CD4-positive, alpha-beta T cell treated with Interleukin-17A for 4 hours (primary cell): ENCODE results near the gene CHTF18.
"Not testable (repeated sequence)": the region's sequence is repeated elsewhere in the genome, so short reads cannot be mapped to it uniquely, and the experiment has no call there.

Source experiments
- DNase-seq: peaks from one replicate; pipeline ENCODE4 v3.0.0-alpha.2; 2020; ENCODE audit warnings: mixed read lengths

Gene CHTF18

DNA sequence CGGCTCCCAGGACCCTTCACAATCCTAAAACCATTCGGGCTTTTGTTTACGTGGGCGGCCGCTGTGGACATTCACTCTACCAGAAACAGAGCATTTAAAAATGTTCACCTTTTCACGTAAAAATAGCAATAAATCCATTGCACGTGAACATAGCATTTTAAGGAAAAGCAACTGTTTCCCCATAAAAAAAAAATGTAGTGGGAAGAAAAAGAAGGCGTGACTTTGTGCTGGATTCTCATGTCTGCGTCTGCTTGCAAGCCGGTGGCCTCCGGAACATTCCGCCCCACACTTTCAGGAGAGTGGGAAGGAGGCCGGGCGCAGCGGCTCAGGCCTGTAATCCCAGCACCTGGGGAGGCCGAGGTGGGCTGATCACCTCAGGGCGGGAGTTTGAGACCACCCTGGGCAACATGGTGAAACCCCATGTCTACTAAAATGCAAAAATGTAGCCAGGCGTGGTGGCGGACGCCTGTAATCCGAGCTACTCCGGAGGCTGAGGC lies 25.5 kb downstream of the CHTF18 start:
- no peak for DNase-seq

DNA sequence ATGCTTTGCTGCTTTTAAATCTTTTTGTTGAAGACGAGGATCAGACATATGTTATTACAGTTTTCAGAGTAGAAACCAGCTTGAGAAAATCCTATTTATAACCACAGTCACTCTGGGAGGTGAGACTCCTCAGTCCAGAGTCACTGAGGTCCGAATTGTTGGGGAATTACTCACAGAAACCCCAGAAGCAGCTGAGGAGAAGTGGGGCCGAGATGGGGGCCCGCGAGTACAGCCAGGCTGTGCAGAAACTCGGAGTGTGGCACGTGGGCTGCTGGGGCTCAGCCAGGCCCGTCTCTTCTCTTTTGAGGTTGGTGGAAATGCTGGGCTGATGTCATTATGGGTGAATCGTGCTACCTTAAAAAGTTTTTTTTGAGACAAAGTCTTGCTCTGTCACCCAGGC lies 26.6 kb downstream of the CHTF18 start:
- DNase-seq, result no peak

DNA sequence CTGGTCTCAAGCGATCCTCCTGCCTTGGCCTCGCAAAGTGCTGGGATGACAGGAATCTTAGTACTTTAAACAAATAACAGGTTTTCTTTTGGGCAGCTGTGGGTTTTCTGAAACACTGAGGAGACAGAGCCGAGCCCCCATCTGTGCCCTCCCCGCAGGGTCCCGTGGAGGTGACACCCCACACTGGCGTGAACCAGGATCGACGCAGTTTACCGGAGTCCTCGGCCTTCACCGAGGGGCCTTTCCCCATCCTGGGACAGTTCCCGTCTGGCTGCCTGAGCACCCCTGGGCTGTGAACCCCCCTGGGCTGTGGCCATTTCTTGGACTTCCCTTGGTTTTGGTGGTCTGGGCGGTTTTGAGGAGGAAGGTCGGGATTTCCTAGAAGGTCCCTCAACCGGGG lies 27.4 kb downstream of the CHTF18 start:
- no peak for DNase-seq

DNA sequence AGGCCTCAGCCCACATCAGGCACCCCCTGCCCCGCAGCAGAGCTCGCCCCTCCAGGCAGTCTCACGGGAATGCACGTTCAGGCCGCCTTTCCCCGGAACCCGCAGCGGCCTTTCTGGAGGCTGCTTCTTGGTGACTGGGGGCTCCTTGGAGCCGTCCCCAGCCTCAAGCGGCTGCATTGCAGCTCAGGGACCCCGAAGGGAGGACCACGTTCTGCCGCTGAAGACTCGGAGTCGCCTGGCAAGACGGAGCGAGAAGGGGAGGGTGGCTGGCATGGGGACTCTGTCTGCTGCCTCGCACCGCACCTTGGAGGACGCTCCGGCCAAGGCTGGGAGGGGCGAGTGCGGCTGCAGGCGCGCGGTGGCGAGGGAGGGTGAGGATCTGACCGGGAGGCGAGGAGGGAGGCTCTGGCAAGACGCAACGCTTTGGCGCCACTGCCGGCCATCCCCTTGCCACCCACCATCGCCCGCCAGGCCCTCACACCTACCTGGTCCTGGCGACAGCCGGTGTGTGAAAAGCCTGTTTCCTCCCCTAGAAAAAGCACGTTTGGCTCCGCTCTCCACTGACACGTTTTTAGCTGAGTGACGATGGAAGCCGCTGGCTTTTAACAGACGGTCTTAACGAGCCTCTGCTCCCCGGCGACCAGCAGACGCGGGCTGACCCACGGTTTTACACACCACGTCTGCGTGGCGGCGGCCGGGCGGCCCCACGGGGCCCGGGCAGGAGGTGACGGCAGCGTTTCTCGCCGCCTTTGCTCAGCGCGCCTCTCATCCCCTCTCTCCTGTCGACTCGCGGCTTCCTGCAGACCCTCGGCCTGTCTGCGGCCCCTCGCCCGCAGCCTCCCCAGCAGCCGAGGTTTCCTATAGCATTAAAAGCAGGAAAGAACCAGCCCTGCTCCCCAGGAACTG lies 28.8 kb downstream of the CHTF18 start:
- no peak for DNase-seq

DNA sequence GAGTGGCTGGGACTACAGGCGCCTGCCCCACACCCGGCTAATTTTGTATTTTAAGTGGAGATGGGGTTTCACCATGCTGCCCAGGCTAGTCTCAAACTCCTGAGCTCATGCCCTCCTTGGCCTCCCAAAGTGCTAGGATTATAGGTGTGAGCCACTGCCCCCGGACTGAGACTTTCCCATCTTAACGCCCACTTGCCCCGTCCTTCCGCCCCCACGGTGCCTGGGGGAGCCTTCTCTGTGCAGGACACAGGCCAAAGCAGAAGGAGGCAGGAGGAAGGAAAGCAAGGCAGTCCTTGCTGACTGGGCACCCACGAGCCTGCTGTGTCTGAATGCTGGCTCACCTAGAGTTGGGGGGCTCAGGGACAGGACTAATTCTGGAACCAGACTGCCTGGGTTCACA lies 29.7 kb downstream of the CHTF18 start:
- DNase-seq, result no peak

DNA sequence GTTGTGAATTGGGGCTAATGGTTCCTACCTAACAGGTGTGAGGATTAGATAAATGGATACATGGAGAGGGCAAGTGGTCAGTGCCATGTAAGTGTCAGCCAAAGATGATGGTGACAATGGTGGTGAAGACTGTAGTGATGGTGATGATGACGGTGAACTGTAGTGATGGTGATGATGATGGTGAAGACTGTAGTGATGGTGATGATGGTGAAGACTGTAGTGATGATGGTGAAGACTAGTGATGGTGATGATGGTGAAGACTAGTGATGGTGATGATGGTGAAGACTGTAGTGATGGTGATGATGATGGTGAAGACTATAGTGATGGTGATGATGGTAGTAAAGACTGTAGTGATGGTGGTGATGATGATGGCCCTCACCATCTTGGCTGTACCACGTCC lies 30.2 kb downstream of the CHTF18 start:
- no peak for DNase-seq

DNA sequence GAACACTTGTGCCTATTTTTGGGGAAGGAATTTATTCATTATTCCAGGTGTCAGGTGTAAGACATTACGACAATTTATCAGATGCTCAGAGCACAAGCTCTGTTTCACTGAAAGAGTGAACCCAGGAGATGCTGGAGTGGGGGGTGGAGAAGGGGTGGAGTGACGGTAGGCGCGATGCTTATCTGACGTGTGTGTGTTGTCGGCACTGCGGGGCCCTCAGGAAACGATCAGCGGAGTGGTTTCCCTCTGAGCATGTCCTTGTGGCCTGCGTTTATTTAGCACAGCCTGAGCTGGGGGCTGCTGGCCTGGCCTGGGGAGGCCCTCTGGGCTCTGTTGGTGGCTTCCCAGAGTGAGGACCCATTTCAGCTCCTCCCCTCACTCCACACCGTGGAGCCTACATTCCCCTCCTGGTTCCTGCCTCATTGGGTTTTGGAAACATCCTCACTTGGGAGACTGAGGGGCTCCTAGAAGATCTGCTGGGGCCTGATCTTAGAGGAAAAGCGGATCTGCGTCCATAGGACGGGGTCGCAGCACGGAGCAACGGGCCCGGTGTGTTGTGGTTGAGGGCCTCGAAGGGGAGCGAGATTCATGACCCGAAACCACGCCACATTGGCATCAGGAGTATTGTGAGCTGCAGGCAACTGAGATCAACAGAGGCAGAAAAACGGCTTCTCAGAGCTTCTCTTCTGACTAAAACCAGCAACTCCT lies 31.1 kb downstream of the CHTF18 start:
- DNase-seq, result peak; percentile 38

DNA sequence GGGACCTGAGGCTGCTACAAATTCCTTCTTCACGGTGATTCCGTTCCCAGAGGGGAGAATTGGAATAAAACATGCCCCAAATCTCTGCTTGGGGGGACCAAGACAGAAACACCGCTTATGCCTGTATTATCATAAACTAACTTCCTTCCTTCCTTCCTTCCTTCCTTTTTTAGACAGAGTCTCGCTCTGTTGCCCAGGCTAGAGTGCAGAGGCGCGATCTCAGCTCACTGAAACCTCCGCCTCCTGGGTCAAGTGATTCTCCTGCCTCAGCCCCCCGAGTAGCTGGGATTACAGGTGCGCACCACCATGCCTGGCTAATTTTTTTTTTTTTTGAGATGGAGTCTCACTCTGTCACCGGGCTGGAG lies 31.6 kb downstream of the CHTF18 start:
- DNase-seq, result not testable (repeated sequence)

DNA sequence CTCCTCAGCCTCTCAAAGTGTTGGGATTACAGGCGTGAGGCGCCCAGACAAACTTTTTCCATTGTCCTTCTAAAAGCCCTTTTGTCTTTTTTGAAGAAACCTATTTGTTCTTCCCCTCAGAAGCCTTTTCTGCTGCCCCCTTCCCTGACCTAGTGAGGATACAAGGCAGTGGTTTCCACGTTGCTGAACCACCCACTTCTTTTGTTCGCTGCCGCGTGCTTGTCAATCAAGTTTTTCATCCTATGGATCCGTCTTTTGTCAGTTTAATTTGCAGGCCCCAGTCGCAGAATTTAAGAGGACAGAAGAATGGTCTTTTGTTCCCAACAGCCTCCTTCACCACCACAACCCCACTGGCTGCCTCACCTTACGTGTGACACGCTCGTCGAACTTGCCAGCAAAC lies 32.3 kb downstream of the CHTF18 start:
- no peak for DNase-seq

DNA sequence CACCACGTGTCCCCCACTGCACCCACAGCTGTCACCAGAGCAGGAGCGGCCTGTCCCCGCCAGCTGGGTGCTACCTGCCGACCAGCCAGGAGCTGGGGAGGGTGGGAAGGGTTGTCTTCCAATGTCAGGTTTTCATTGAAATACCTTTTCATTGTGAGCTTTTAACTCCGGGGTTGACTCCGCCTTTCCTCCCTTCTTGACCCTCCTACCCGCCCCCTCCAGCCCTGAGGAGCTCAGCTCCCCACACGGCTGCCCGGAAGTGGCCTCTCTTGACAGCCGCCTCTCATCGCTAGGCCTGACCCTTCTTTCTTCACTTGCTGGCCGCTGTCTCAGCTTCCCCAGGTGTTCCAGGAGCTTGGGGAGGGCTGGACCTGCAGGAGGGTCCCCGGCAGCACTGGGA lies 33.3 kb downstream of the CHTF18 start:
- no peak for DNase-seq

DNA sequence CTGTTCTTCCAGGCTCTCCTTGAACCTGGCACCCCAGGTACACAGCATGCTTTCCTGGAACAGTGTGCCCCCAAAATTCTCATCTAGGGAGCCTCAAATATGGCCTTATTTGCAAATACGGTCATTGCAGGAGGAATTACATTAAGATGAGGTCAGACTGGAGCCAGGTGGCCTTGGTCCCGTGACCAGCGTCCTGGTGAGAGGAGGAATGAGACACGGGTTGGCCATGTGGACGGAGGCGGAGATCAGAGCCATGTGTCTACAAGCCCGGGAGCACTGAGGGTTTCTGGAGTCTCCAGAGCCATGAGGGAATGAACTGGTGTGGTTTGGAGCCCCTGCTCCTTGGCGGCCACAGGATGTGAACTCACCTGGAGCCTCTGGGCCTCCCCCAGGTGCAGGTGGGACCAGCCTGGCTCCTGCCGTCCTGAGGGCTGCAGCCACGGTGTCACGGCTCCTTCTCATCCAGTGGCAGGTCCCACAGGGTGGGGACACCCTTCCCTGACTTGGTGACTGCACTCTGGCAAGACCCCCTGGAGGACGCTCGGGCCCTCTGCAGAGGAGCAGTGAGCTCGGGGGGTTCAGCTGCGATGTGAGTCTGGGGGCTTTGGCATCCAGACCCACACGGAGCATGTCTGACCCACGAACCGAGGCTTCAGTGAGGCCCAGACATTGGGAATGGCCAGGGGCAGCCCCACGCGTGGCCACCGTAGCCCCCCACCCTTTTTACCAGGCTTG lies 33.9 kb downstream of the CHTF18 start:
- DNase-seq, result no peak

DNA sequence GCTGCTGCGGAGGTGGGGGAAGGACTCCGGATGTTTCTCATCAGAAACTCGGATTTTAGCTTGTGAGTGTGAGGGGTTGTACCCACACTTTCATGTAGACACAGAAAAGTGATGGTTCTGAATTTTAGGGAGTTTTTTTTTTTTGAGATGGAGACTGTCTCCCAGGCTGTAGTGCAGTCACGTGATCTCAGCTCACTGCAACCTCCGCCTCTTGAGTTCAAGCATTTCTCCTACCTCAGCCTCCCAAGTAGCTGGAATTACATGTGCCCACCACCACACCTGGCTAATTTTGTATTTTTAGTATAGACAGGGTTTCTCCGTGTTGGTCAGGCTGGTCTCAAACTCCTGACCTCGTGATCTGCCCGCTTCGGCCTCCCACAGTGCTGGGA lies 34.5 kb downstream of the CHTF18 start:
- no peak for DNase-seq

DNA sequence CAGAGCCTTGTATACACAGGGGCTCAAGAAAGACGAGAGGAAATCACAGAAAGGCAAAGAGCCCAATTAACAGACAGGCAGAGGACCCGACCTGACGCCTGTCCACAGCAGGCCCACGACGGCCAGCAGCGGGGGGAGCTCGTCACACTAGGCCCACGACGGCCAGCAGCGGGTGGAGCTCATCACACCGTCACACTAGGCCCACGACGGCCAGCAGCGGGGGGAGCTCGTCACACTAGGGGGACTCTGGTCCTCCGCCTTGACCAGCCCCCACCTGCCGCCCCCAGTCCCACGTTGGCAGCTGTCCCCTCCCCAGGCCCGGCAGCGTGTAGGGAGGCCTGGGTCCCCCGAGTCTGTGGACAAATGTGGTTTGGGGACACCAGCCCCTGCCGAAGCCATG lies 35.8 kb downstream of the CHTF18 start:
- DNase-seq, result no peak

DNA sequence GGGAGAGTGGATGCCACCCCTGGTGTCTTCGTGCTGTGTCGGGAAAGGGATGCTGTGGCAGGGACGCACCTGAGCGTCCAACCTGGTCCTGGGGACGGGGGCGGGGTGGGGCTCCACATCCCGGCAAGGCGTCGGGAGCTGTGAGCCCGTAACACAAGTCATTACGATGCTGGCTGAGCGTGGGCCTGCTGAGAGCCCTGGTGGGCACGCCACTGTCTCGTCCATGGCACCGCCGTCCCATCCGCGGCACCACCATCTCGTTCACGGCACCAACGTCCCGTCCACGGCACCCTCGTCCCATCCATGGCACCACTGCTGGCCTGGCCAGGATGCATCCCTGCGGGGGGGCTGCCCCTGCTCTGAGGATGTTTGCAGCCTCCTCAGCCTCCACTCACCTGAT lies 36.2 kb downstream of the CHTF18 start:
- DNase-seq, result no peak

DNA sequence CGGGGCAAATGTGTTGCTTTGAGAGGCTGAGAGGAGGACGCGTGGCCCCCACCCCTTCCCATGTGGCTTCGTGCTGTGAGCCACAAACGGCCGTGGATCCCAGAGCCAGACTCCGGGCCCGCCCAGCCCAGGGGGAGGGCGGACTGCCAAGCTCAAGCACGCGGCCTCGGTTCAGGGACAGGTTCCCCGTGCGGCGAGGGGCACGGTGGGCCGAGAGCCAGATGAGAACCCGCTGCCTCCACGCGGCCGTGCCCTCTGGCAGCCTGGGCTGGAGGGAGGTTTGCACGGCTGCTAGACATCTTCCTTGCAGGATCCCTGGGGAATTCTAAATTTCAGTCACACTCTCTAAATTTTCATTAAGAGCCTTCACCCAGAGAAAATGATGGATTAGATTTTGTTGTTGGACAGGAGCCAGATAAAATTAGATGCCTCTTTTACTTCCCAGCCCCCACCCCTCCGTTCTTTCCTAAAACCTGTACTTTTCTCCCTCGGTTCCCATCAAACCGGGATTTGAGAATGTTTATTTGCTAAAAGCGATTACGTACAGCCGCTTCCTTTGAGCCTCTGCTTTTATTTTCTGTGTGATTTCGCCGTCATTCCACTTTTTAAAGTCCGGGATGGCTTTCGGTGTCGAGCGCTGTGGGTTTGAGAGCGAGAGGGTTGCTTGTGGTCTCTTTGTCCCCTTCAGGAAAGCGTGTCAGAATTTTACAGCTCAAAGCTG lies 37.1 kb downstream of the CHTF18 start:
- no peak for DNase-seq

DNA sequence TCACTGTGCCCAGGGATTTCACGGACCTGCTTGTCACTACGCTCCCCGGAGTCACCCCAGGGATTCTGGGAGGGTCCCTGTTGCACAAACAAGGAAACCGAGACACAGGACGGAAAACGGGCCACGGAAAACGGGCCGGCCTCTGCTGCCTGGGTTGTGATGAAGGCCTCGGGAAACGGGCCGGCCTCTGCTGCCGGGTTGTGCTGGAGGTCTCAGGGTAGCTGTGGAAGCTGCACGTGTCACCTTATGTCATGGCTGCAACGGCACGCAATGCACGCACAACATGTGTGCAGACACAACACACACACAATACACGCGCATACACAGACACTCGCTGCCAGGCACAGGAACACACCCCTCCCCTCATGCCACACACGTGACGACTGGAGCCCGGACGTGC lies 39.1 kb downstream of the CHTF18 start:
- no peak for DNase-seq

DNA sequence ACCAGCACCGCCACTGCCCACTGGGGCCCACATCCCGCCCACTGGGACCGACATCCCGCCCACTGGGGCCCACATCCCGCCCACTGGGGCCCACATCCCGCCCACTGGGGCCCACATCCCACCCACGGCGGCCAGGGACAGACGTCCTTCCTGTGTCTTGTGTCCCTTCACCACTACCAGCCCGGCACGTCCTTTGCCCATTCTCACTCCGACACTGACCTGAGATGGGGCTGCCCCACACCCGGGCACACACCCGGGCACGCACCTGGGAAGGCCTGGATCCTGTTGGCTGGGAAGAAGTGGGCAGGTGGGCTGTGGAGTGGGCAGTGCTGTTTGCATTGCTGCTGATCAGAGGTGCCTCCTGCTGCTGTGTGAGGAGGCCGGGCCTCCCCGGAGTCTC lies 40.5 kb downstream of the CHTF18 start:
- DNase-seq, result no peak

DNA sequence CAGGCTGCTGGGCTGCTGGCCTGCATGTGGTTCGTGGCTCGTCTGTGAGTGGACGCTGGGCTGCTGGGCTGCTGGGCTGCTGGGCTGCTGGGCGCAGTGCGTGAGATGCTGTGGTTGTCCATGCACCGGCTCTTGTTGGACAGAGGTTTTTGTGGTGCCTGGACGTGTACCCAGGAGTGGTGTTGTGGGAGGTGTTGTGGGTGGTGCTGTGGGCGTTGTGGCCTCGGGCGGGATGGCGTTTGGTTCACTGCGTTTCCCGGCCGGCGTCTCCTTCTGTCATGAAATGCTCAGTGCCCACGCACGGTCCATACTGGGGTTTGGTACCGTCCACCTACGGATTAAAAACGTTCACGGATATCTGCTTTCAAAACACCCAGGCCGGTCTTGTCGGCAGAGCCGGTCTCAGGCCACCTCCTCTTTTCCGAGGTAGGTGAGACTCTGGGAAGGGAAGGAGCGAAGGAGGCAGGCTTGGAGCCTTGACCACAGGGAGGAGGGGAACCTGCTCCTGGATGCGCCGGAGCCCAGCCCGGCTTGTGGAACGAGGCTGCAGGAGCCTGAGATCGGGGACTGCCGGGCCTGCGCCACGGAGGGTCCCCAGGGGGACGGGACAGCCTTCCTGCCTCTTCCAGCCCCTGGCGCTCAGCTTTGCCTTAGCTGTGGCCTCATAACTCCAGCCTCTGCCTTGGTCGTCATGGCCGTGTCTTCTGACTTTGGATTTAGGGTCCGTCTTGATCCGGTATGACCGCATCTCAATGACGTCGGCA lies 41.9 kb downstream of the CHTF18 start:
- DNase-seq, result no peak

DNA sequence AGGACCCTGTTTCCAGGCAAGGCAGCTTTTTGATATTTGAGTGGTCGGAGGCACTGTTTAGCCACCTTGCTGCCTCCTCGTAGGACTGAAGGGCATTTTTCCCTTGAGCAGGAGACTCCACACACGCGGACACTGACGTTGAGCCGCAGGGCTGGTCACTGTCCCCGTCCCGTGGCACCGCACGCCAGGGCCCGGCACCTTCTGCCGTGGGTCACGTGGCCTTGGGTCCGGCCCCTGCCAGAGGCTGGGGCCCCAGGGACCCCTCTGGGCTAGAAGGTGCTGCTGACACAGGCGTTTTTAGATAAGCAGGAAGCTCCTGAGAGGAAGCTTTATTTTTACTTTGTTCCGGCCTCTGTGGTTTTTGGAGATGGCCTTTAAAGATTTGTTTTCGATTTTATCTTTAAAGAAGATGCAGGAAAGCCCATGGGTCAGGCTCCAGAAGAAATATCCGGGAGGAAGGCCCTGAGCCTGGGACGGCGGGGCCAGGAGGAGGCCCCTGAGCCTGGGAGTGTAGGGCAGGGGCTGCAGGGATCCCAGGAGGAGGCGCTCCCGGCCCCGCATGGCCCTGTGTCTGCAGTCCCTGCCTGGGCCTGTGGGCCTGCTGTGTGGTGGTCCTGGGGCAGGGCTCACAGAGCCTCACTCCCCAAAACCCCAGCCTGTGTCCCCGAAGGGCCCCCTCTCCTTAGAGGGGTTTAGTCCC lies 42.6 kb downstream of the CHTF18 start:
- no peak for DNase-seq

DNA sequence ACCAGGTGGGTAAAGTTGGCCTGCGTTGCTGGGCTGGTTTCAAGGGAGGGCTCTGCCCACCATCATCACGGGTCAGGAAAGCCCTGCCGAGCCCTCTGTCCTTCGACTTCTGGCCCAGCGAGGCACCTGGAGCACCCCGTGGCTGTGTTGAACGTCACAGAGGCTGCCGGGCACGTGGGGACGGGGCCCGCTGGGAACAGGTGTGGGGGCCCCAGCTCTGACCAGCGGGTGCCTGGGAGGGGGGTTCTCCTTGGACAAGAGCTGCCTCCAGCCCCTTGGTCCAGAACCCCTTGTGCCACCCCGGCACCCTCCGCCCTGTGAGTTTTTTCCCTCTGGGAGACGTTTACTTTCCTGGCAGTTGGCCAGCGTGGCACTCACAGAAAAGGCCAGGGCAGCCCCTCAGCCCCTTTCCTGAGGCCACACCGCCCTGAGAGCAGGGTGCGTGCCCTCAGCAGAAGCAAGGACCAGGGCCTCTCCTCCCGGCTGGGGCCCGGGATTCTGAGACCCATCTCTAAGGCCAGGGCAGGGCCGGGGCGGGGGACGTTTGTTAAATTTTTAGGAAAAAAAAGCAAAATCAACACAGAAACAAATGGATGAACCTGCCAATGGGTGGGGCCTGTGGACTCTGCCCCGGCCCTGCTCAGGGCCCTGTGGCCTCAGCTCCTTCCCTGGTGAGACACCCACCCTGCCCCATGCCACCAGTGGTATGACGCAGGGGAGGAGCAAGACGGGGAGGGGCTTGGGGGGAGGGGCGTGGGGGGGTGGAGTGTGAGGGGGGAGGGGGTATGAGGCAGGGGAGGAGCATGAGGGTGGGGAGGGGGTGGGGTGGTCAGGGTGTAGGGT lies 43.4 kb downstream of the CHTF18 start:
- no peak for DNase-seq
